AG04449 (cell line): ENCODE data around the gene KRTAP3-3.
"Not testable (repeated sequence)": the region's sequence is repeated elsewhere in the genome, so short reads cannot be mapped to it uniquely, and the experiment has no call there.

Experiments
- CTCF ChIA-PET: fragments of 350-600 bp; formaldehyde crosslinking; extraction: SDS; loops from one replicate; lab custom pipeline; 2021; ENCODE audit warnings: antibody characterized with exemption; lab: Yijun Ruan, JAX
- POLR2A ChIA-PET: fragments of 400-600, 350-600 bp; formaldehyde crosslinking; extraction: SDS; loops from one replicate; lab custom pipeline; 2020; ENCODE audit warnings: antibody characterized with exemption, inconsistent platforms; lab: Yijun Ruan, JAX
- DNase-seq: peaks from one replicate; pipeline ENCODE4 v3.0.0-alpha.2; 2010; ENCODE audit warnings: low read depth, low spot score
- H3K4me3 ChIP-seq: 2 replicates; pipeline ENCODE4 v1.5.1; 2011; ENCODE audit warnings: low read depth, mild to moderate bottlenecking, control low read depth, low read length
- CTCF ChIP-seq: IDR thresholded peaks from one replicate; pipeline ENCODE4 v1.5.1; 2011; ENCODE audit warnings: mild to moderate bottlenecking, moderate library complexity, low read length, control low read depth, inconsistent platforms; ENCODE audit not compliant: insufficient read depth; ENCODE audit errors: missing control alignments

KRTAP3-3 gene

GRCh38 chr17:41001795-41002194 is 7.8 kb upstream of the KRTAP3-3 start:
- no peak for TF ChIP-seq CTCF
- POLR2A ChIA-PET: no interaction called here
- CTCF ChIA-PET: no interaction called here
- no peak for DNase-seq
- H3K4me3 ChIP-seq: no peak overlapping the region

GRCh38 chr17:40999563-40999962 is 5.6 kb upstream of the KRTAP3-3 start, which contains the start of gene KRTAP3-2:
Gene KRTAP3-2 (minus strand): TSS chr17:40999906. CDS start chr17:40999853, 53 bp downstream.
- CTCF ChIA-PET, POLR2A ChIA-PET, H3K4me3 ChIP-seq, DNase-seq: not testable (repeated sequence)

- CTCF ChIA-PET: no interaction called here
Measured at GRCh38 chr17:40997361-40997760, 3.4 kb upstream of the KRTAP3-3 start.

GRCh38 chr17:40996829-40997228 is 2.9 kb upstream of the KRTAP3-3 start:
- CTCF ChIA-PET: no interaction called here
- H3K4me3 ChIP-seq: no peak overlapping the region
- DNase-seq: no peak
- TF ChIP-seq CTCF: no peak
- POLR2A ChIA-PET: no interaction called here

More at GRCh38 chr17:40997361-40997760, 3.4 kb upstream of the KRTAP3-3 start:
- POLR2A ChIA-PET: no interaction called here
- no peak for TF ChIP-seq CTCF
- no peak overlapping the region for H3K4me3 ChIP-seq
- DNase-seq: no peak

- CTCF ChIA-PET: interaction anchor here (1.2 kb wide), 1 partner anchor 32 kb away, joined by 3 read pairs; no protein-coding TSS in a partner anchor
- TF ChIP-seq CTCF: no peak
- no peak overlapping the region for H3K4me3 ChIP-seq
- no peak for DNase-seq
- POLR2A ChIA-PET: no interaction called here
Measured at GRCh38 chr17:40995116-40995515, 1.2 kb upstream of the KRTAP3-3 start.

GRCh38 chr17:40993084-40993483 is 880 bp downstream of the KRTAP3-3 start:
- TF ChIP-seq CTCF: no peak
- ChIA-PET POLR2A (no interaction called here), CTCF (interaction anchor here (1.2 kb wide), 1 partner anchor 14 kb away, joined by 3 read pairs; no protein-coding TSS in a partner anchor)
- no peak for DNase-seq
- no peak overlapping the region for H3K4me3 ChIP-seq

GRCh38 chr17:40992666-40993065 is 1.3 kb downstream of the KRTAP3-3 start:
- POLR2A ChIA-PET: no interaction called here
- CTCF ChIA-PET: interaction anchor here (1.1 to 1.2 kb wide), 2 partner anchors 14 to 29 kb away, joined by 3 read pairs; no protein-coding TSS in a partner anchor
- no peak for DNase-seq

More at GRCh38 chr17:40992666-40993065, 1.3 kb downstream of the KRTAP3-3 start:
- H3K4me3 ChIP-seq: no peak overlapping the region
- no peak for TF ChIP-seq CTCF
